ENCODE results near the gene FGF11. TPM values are rescaled to one million over a fixed set of nuclear protein-coding genes. Genes with fewer than 3 reads are reported as not detected.
"Not testable (repeated sequence)": the region's sequence is repeated elsewhere in the genome, so short reads cannot be mapped to it uniquely, and the experiment has no call there.

The FGF11 gene
- total RNA-seq, 2 experiments from 2014 or later: 16.6 to 18.8 TPM

DNA sequence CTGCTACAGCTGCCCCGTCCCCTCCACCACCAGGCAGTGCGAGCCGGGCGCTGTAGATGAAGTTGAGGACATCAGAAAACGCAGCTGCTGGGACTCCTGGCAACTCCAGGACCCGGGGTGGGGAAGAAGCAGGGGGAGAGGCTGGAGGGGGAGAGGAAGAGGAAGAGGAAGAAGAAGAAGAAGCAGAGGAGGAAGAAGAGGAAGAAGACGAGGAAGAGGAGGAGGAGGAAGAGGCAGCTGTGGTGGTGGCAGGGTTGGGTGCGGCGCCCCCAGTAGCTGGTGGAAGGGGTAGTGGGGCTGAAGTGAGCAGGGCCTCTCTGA is 27.0 kb downstream of the FGF11 start:
- CTCF ChIA-PET: interaction anchor here (1.0 to 1.2 kb wide), 2 partner anchors 49 to 94 kb away, joined by 4 read pairs; no protein-coding TSS in a partner anchor
- no peak for ATAC-seq
- POLR2A ChIA-PET: interaction anchor here (1.0 to 2.1 kb wide), 4 partner anchors 9 to 18 kb away, joined by 4 to 10 read pairs (median 8); partner anchors contain the start of genes POLR2A and ZBTB4
- no peak overlapping the region for H3K4me3 Mint-ChIP-seq
- H3K27me3 Mint-ChIP-seq (ENCODE audit: low read depth): no peaks in the 10 kb centered on the region
- no peak for DNase-seq
- H3K4me1 Mint-ChIP-seq (ENCODE audit: low read depth): peaks cover 22% of the 10 kb centered on the region
- peaks cover 21% of the 10 kb centered on the region for H3K36me3 Mint-ChIP-seq (ENCODE audit: low read depth)
- H3K9me3 Mint-ChIP-seq (ENCODE audit: insufficient read depth): no peaks in the 10 kb centered on the region
- H3K27ac Mint-ChIP-seq: no peak overlapping the region

DNA sequence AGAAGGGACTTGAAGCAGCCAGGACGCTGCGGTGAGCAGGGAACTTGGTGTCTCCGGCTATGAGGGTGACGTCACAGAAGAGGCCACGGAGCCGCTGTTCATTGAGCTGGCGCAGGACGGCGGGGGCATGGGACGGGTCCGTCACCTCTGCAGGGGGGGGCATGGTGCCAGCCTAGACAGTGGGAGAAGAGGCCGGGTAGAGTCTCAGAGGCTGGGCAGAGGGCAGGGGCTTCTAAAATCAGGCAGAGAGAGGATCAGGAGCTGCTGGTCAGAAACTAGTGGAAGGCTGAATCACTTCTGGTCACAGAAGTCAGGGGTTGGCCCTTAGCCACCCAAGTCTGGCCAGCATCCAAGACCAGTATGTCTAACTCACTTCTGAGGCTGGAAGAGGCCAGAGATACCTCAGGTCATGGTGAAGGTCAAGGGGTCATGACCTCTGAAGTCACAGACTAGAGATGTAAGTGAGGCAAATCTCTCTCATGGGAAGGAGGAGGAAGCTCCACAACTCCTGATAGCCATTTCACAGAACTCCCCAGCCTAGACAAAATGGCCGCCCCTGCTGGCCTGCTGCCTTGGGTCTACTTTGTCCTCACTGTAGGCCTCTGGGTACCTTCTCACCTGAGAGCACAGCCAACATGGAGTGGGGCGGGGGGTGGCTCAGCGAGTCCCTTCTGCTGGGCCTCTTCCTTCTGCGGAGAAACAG is 27.5 kb downstream of the FGF11 start:
- Mint-ChIP-seq H3K4me1 (ENCODE audit: low read depth) (peaks cover 27% of the 10 kb centered on the region), H3K27me3 (ENCODE audit: low read depth) (no peaks in the 10 kb centered on the region), H3K27ac (peak overlapping the region; percentile 43), H3K36me3 (ENCODE audit: low read depth) (peaks cover 18% of the 10 kb centered on the region), H3K9me3 (ENCODE audit: insufficient read depth) (no peaks in the 10 kb centered on the region), H3K4me3 (no peak overlapping the region)
- POLR2A ChIA-PET: interaction anchor here (1.0 to 2.1 kb wide), 4 partner anchors 10 to 18 kb away, joined by 4 to 10 read pairs (median 8); partner anchors contain the start of genes POLR2A and ZBTB4
- CTCF ChIA-PET: interaction anchor here (1.0 to 1.7 kb wide), 3 partner anchors 30 to 94 kb away, joined by 4 read pairs; no protein-coding TSS in a partner anchor
- ATAC-seq (no peak), DNase-seq (no peak)

DNA sequence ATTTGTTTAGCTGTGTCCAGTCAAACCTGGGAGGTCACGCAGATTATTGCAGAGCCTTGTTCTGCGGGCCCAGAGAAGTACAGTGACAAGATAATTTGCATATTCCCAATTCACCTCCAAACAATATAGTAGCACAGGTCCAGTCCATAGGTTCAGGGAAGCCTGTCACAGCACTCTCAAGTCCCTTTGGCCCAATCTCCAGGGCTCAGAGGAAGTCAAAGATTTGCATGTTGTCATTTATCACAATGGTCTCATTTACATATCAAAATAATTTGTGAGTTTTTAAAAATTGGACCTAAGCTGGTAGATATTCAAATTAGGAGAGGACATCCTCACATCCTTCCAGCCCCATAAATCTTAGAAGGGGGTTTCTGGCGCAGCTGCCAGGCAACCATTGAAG is 28.2 kb downstream of the FGF11 start:
- no peaks in the 10 kb centered on the region for H3K9me3 Mint-ChIP-seq (ENCODE audit: insufficient read depth)
- peak overlapping the region; percentile 64 for H3K27ac Mint-ChIP-seq
- no peak for ATAC-seq
- peaks cover 18% of the 10 kb centered on the region for H3K36me3 Mint-ChIP-seq (ENCODE audit: low read depth)
- H3K4me1 Mint-ChIP-seq (ENCODE audit: low read depth): peaks cover 31% of the 10 kb centered on the region
- CTCF ChIA-PET: interaction anchor here (1.0 to 1.7 kb wide), 3 partner anchors 31 to 93 kb away, joined by 3 to 4 read pairs (median 4); no protein-coding TSS in a partner anchor
- POLR2A ChIA-PET: interaction anchor here (1.0 to 2.1 kb wide), 4 partner anchors 9 to 17 kb away, joined by 3 to 10 read pairs (median 8); partner anchors contain the start of gene POLR2A
- no peak for DNase-seq
- H3K4me3 Mint-ChIP-seq: no peak overlapping the region
- no peaks in the 10 kb centered on the region for H3K27me3 Mint-ChIP-seq (ENCODE audit: low read depth)

DNA sequence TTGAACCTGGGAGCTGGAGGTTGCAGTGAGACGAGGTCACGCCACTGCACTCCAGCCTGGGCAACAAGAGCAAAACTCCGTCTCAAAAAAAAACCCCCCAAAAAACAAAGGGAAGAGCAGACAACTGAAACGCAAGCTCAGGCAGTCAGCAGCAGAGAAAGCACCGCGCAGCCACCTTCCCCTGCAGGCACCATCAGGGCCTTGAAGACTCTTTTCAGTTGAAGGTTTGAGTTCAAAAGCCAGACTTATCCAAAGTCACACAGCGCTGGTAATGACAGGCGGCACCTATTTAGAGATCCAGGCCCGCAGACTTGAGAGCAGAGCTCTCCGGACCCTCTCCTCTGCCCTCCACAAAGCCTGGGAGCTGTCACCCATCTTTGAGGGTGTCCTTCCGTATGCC is 29.0 kb downstream of the FGF11 start:
- ChIA-PET CTCF (interaction anchor here (1.0 to 1.7 kb wide), 2 partner anchors 32 to 93 kb away, joined by 3 to 4 read pairs; no protein-coding TSS in a partner anchor), POLR2A (interaction anchor here (1.0 to 2.1 kb wide), 4 partner anchors 8 to 16 kb away, joined by 3 to 10 read pairs (median 5); partner anchors contain the start of genes POLR2A and ZBTB4)
- Mint-ChIP-seq H3K27me3 (ENCODE audit: low read depth) (no peaks in the 10 kb centered on the region), H3K4me1 (ENCODE audit: low read depth) (peaks cover 34% of the 10 kb centered on the region), H3K27ac (no peak overlapping the region), H3K36me3 (ENCODE audit: low read depth) (peaks cover 16% of the 10 kb centered on the region), H3K9me3 (ENCODE audit: insufficient read depth) (no peaks in the 10 kb centered on the region), H3K4me3 (no peak overlapping the region)
- DNase-seq (no peak), ATAC-seq (no peak)

DNA sequence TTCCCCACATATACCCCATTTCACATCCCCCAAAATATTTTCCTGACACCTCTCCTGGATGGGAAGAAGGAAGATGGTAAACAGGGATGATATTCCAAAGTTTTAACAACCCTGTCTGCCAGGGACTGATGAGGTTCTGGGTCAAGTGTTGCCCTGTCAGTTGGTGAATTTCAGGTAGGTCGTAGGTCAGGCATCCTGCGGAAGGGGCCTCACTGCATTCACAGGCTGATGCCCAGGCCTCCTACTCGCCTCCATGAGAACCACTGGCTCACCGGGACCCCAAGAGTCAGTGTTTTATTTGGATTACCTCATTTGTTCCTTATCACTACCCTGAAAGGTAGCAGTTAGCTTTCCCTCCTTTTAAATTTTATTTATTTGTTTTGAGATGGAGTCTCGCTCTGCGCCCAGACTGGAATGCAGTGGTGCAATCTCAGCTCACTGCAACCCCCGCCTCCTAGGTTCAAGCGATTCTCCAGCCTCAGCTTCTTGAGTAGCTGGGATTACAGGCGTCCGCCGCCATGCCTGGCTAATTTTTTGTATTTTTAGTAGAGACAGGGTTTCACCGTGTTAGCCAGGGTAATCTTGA is 29.6 kb downstream of the FGF11 start:
- Mint-ChIP-seq H3K4me1 (ENCODE audit: low read depth) (peaks cover 39% of the 10 kb centered on the region), H3K4me3 (no peak overlapping the region), H3K27ac (no peak overlapping the region), H3K9me3 (ENCODE audit: insufficient read depth) (no peaks in the 10 kb centered on the region), H3K36me3 (ENCODE audit: low read depth) (peaks cover 18% of the 10 kb centered on the region), H3K27me3 (ENCODE audit: low read depth) (no peaks in the 10 kb centered on the region)
- ChIA-PET POLR2A (interaction anchor here (1.2 kb wide), 1 partner anchor 10 kb away, joined by 4 read pairs; the partner anchor contains the start of gene ZBTB4), CTCF (no interaction called here)
- ATAC-seq (no peak), DNase-seq (no peak)

DNA sequence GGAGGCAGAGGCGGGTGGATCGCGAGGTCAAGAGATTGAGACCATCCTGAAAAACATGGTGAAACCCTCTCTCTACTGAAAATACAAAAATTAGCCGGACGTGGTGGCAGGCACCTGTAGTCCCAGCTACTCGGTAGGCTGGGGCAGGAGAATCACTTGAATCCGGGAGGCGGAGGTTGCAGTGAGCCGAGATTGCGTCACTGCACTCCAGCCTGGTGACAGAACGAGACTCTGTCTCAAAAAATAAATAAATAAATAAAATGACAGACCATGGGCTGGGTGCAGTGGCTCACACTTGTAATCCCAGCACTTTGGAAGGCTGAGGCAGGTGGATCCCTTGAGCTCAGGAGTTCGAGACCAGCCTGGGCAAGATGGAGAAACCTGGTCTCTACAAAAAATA is 30.5 kb downstream of the FGF11 start:
- H3K27me3 Mint-ChIP-seq (ENCODE audit: low read depth); ATAC-seq; H3K9me3 Mint-ChIP-seq (ENCODE audit: insufficient read depth); CTCF ChIA-PET; DNase-seq; H3K4me3 Mint-ChIP-seq; POLR2A ChIA-PET; H3K27ac Mint-ChIP-seq: not testable (repeated sequence)
- peaks cover 44% of the 10 kb centered on the region for H3K4me1 Mint-ChIP-seq (ENCODE audit: low read depth)
- peaks cover 19% of the 10 kb centered on the region for H3K36me3 Mint-ChIP-seq (ENCODE audit: low read depth)

DNA sequence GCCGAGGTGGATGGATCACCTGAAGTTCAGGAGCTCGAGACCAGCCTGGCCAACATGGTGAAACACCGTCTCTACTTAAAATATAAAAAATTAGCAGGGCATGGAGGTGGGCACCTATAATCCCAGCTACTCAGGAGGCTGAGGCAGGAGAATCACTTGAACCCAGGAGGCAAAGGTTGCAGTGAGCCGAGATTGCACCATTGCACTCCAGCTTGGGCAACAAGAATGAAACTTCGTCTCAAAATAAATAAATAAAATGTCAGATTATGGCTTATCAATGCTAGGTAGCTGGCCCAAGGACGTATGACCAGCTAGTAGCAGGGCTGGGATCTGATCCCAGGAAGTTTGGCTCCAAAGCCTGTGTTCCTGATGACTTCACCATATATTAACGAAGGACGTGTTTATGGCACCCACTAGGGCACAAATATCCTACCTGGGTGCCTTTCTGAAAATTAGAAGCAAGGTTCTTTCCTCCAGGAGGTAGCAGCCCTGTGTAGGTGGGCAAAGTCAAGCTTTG is 31.2 kb downstream of the FGF11 start:
- peaks cover 17% of the 10 kb centered on the region for H3K36me3 Mint-ChIP-seq (ENCODE audit: low read depth)
- not testable (repeated sequence) for H3K4me3 Mint-ChIP-seq; H3K27me3 Mint-ChIP-seq (ENCODE audit: low read depth); ATAC-seq; H3K9me3 Mint-ChIP-seq (ENCODE audit: insufficient read depth); DNase-seq; H3K27ac Mint-ChIP-seq
- H3K4me1 Mint-ChIP-seq (ENCODE audit: low read depth): peaks cover 45% of the 10 kb centered on the region
- ChIA-PET POLR2A (interaction anchor here (1.7 to 1.8 kb wide), 2 partner anchors 9 to 13 kb away, joined by 6 to 9 read pairs; partner anchors contain the start of genes POLR2A and ZBTB4), CTCF (interaction anchor here (1.7 kb wide), 1 partner anchor 10 kb away, joined by 7 read pairs; the partner anchor contains the start of genes SLC35G6 and ZBTB4)

DNA sequence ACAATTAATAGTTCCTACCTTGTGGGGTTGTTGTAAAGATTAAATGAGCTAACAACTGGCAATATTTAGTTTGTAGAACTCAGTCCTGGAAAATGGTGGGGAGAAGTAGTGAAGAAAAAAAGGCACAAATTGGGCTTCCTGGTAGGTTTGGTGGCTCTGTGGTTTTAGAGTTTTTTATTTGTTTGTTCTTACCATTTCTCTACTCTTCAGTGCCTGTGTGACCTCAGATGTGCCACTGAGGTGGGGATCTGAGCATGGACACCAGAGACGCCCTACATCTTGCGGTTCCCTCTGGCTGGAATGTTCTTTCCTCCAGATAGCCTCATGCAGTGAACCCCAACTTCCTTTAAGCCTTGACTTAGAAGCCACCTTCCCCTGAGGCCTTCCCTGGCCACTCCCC is 32.4 kb downstream of the FGF11 start:
- ChIA-PET POLR2A (interaction anchor here (1.3 to 1.8 kb wide), 3 partner anchors 8 to 16 kb away, joined by 6 to 9 read pairs (median 6); partner anchors contain the start of genes POLR2A and ZBTB4), CTCF (interaction anchor here (1.0 to 1.7 kb wide), 2 partner anchors 9 to 89 kb away, joined by 5 to 7 read pairs; partner anchors contain the start of genes SLC35G6 and ZBTB4)
- Mint-ChIP-seq H3K36me3 (ENCODE audit: low read depth) (peaks cover 14% of the 10 kb centered on the region), H3K27ac (peak overlapping the region; percentile 76), H3K27me3 (ENCODE audit: low read depth) (no peaks in the 10 kb centered on the region), H3K9me3 (ENCODE audit: insufficient read depth) (no peaks in the 10 kb centered on the region), H3K4me1 (ENCODE audit: low read depth) (peaks cover 50% of the 10 kb centered on the region), H3K4me3 (no peak overlapping the region)
- no peak for DNase-seq
- peak; percentile 39 for ATAC-seq

DNA sequence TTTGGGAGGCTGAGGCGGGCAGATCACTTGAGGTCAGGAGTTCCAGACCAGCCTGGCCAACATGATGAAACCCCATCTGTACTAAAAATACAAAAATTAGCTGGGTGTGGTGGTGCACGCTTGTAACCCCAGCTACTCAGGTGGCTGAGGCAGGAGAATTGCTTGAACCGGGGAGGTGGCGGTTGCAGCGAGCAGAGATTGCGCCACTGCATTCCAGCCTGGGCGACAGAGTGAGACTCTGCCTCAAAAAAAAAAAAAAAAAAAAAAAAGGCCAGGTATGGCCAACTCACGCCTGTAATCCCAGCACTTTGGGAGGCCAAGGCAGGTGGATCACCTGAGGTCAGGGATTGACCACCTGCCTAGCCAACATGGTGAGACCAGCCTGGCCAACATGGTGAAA is 35.5 kb downstream of the FGF11 start:
- not testable (repeated sequence) for H3K27ac Mint-ChIP-seq; H3K9me3 Mint-ChIP-seq (ENCODE audit: insufficient read depth); H3K4me3 Mint-ChIP-seq; H3K27me3 Mint-ChIP-seq (ENCODE audit: low read depth); DNase-seq; ATAC-seq
- peaks cover 56% of the 10 kb centered on the region for H3K4me1 Mint-ChIP-seq (ENCODE audit: low read depth)
- POLR2A ChIA-PET: interaction anchor here (1.7 to 1.9 kb wide), 2 partner anchors 9 to 12 kb away, joined by 4 to 11 read pairs; partner anchors contain the start of gene POLR2A
- CTCF ChIA-PET: interaction anchor here (7.9 kb wide), 1 partner anchor 37 kb away, joined by 78 read pairs; the partner anchor contains the start of genes FGF11 and TMEM102
- H3K36me3 Mint-ChIP-seq (ENCODE audit: low read depth): peaks cover 18% of the 10 kb centered on the region

DNA sequence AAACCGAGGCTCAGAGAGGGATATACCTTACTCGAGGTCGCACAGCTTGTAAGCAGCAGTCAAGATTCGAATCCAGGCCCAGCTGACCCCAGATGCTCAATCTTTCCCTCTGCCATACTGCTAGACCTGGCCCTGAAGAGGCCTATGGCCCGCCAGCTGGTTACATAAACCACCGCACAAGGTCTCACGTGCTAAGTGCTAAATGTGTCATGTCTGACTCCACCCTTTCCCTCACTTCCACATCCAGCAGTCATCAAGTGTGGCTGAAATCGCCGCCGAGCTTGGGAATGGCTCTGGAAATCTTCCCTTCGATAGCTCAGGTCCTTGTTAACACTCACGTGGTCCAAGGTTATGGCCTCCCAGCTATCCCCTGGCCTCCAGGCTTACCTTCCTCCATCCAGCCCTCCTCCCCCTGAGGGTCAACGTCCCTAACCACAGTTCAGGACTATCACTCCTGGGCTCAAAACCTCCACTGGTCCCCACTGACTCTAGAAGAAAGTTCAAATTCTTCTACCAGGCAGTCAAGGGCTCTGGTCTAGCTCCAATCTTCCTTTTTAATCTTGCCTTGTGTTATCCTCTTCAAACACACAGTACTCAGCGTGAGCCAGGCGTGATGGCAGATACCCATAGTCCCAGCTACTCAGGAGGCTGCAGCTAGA is 36.6 kb downstream of the FGF11 start:
- Mint-ChIP-seq H3K4me3 (no peak overlapping the region), H3K27ac (peak overlapping the region; percentile 90), H3K4me1 (ENCODE audit: low read depth) (peaks cover 64% of the 10 kb centered on the region), H3K36me3 (ENCODE audit: low read depth) (peaks cover 22% of the 10 kb centered on the region), H3K27me3 (ENCODE audit: low read depth) (no peaks in the 10 kb centered on the region), H3K9me3 (ENCODE audit: insufficient read depth) (no peaks in the 10 kb centered on the region)
- ChIA-PET CTCF (interaction anchor here (0.7 to 7.9 kb wide), 8 partner anchors 15 to 120 kb away, joined by 3 to 78 read pairs (median 6); partner anchors contain the start of genes FGF11, SENP3 and TMEM102), POLR2A (interaction anchor here (1.0 to 2.5 kb wide), 10 partner anchors 8 to 77 kb away, joined by 3 to 11 read pairs (median 4); partner anchors contain the start of gene POLR2A)
- no peak for DNase-seq
- no peak for ATAC-seq

DNA sequence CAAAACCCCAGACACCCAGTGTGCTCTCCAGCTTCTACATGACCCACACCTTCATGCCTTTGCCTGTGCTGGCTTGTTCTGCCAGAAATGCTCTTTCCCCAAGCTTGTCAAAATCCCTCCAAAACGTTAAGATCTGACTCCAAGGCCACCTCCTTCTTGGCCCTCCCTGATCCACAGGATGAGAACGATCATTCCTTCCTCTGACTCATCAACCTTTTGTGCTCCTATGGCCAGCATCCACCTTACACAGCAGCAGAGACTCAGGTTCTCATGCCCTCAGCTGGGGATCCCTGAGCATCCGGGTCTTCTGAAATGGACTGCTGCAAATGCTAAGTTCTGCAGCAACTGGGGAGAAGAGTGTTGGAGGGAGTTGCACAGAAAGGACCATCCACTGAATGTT is 37.2 kb downstream of the FGF11 start:
- Mint-ChIP-seq H3K27me3 (ENCODE audit: low read depth) (no peaks in the 10 kb centered on the region), H3K4me1 (ENCODE audit: low read depth) (peaks cover 65% of the 10 kb centered on the region)

More for the DNA sequence above, 37.2 kb downstream of the FGF11 start:
- ATAC-seq (no peak), DNase-seq (no peak)
- peak overlapping the region; percentile 90 for H3K27ac Mint-ChIP-seq
- no peaks in the 10 kb centered on the region for H3K9me3 Mint-ChIP-seq (ENCODE audit: insufficient read depth)
- H3K4me3 Mint-ChIP-seq: peak overlapping the region; percentile 94
- H3K36me3 Mint-ChIP-seq (ENCODE audit: low read depth): peaks cover 22% of the 10 kb centered on the region
- CTCF ChIA-PET: interaction anchor here (0.7 to 7.9 kb wide), 9 partner anchors 14 to 121 kb away, joined by 3 to 78 read pairs (median 4); partner anchors contain the start of genes FGF11, SENP3 and TMEM102
- POLR2A ChIA-PET: interaction anchor here (0.6 to 5.6 kb wide), 12 partner anchors 8 to 106 kb away, joined by 3 to 36 read pairs (median 4); partner anchors contain the start of gene POLR2A

All from activated CD8-positive, alpha-beta T cell treated with anti-CD3 and anti-CD28 coated beads, Interleukin-2, amount 10 ng/mL, durations not matched to agents 7 days and 5 days (primary cell).